ENCODE measurements around the gene SNX5. TPM values are rescaled to one million over a fixed set of nuclear protein-coding genes. Genes with fewer than 3 reads are reported as not detected.
A peak's percentile ranks its signal among the peaks of the same experiment; 100 is the strongest.

Gene SNX5
- total RNA-seq, 2 donors from 2014 or later, result 63.8 to 71.5 TPM

DNA sequence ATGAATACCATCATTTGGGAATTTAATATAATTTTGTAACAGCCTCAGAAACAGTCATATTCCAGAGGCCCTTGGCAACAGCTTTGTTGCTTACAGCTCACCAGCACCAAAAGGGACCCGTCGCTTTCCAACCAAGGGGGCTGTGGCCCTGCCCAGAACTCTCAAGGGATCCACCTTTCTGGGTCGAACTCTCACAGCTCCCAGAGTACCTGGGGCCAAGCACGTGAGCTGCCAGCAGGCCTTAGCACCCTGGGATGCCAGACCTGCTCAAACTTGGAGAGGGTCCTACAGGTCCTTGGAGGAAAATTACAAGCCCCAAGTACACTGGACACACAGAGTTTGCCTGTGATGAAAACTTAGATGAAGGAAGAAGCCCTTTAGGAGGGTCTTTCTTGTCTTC lies 66.6 kb downstream of the SNX5 start:
- Mint-ChIP-seq H3K36me3 (ENCODE audit: low read depth) (peaks cover 2% of the 10 kb centered on the region), H3K4me3 (no peak overlapping the region), H3K4me1 (peaks cover 8% of the 10 kb centered on the region), H3K27ac (peak overlapping the region; percentile 45), H3K27me3 (peaks cover 39% of the 10 kb centered on the region)
- ATAC-seq (no peak), DNase-seq (no peak)
- H3K9me3 ChIP-seq (ENCODE audit: control insufficient read depth, low read length, poor library complexity, severe bottlenecking), result no peaks in the 10 kb centered on the region

DNA sequence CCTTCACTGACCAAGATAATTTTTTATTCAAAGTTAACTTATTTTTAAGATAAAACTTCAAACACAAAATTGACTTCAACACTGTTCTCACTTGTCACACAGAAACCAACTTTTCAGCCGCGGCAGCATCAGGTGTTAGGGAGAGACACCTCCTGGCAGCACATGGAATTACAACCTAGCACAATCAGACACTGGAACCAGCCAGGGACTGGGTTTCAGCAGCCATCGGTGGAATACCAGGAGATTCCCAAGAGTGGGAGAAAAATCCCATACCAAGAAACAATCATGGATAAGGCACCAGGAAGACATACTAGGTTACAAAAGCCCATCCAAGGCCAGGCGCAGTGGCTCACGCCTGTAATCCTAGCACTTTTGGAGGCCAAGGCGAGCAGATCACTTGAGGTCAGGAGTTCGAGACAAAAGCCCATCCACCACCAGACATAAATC lies 70.0 kb downstream of the SNX5 start:
- ATAC-seq, result peak; percentile 76
- Mint-ChIP-seq H3K27me3 (peaks cover 57% of the 10 kb centered on the region), H3K27ac (no peak overlapping the region), H3K4me3 (no peak overlapping the region), H3K36me3 (ENCODE audit: low read depth) (no peaks in the 10 kb centered on the region), H3K4me1 (peaks cover 13% of the 10 kb centered on the region)
- DNase-seq, result peak; percentile 27 to 53 (median 33)
- H3K9me3 ChIP-seq (ENCODE audit: control insufficient read depth, low read length, poor library complexity, severe bottlenecking), result no peaks in the 10 kb centered on the region

DNA sequence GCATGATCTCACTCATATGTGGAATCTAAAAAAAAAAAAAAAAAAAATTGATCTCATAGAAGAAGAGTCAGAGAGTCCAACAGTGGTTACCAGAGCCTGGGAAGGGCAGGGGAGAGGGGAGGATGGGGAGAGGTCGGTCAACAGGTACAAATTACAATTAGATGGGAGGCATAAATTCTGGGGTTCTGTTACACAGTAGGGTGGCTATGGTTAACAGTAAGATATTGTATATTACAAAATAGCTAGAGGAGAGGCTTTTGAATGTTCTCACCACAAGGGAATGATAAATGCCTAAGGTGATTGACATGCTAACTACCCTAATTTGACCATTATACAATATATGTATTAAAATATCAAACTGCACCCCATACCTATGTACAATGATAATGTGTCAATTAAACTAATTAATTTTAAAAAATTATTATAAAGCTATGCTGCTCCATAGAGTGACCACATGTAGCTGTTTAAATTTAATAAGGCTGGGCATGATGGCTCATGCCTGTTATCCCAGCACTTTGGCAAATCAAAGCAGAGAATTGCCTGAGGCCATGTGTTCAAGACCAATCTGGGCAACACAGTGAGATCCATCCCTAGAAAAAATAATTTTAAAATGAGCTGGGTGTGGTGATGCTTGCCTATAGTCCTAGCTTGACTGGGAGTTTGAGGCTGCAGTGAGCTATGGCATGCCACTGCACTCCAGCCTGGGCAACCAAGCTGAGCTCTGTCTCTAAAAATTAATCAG lies 70.9 kb downstream of the SNX5 start:
- ATAC-seq, result no peak
- Mint-ChIP-seq H3K4me1 (peaks cover 9% of the 10 kb centered on the region), H3K4me3 (no peak overlapping the region), H3K27ac (no peak overlapping the region), H3K36me3 (ENCODE audit: low read depth) (no peaks in the 10 kb centered on the region), H3K27me3 (peaks cover 52% of the 10 kb centered on the region)
- H3K9me3 ChIP-seq (ENCODE audit: control insufficient read depth, low read length, poor library complexity, severe bottlenecking), result no peaks in the 10 kb centered on the region
- no peak for DNase-seq

DNA sequence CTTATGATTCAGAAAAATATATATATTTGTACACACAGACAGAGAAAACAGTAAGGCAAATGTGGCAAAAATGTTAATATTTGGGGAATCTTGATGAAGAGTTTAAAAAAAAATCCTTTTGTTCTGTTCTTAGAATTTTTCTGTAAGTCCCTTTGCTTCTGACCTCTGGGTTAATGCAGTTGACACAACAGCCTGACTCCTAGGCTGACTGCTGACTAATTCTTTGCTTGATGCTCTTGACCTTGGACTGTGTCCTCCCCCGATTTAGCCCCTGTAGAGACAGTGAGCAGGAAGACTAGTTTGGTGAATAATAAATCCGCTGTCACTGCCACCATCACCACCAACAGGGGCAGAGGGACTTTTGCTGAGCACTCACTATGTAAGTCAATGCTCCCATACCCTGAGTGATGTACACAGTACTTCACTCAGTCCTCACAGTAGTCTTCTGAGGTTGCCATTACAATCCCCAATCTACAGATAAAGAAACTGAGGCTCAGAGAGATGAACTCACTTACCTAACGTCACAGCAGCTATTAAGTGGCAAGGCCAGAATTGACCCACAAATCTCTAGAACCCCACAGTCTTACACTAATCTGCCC lies 71.7 kb downstream of the SNX5 start:
- no peak for ATAC-seq
- peaks cover 54% of the 10 kb centered on the region for H3K27me3 Mint-ChIP-seq
- H3K4me3 Mint-ChIP-seq, result no peak overlapping the region
- no peak overlapping the region for H3K27ac Mint-ChIP-seq
- H3K36me3 Mint-ChIP-seq (ENCODE audit: low read depth), result no peaks in the 10 kb centered on the region
- no peak for DNase-seq
- peaks cover 9% of the 10 kb centered on the region for H3K4me1 Mint-ChIP-seq
- H3K9me3 ChIP-seq (ENCODE audit: control insufficient read depth, low read length, poor library complexity, severe bottlenecking), result no peaks in the 10 kb centered on the region

DNA sequence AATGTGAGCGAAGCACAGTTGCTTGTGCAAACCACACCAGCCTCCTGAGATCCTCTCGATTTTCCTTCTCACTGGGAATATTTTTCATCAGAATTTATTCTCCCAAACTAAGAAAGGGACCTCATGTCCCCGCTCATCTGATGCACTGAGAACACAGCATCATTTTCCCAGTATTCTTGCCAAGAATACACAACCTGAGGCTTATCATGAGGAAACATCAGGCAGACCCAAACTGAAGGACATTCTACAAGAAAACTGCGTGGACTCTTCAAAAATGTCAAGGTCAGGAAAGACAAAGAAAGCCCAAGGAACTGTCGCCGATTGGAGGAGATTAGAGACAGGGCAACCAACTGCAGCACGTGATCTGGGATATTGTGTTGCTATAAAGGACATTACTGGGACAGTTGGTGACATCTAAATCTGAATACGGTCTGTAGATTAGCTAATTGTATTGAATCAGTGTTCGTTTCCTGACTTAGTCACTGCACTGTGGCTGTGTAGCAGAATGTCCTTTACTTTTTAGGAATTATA lies 72.3 kb downstream of the SNX5 start:
- Mint-ChIP-seq H3K4me3 (no peak overlapping the region), H3K4me1 (peaks cover 9% of the 10 kb centered on the region), H3K27ac (no peak overlapping the region), H3K36me3 (ENCODE audit: low read depth) (no peaks in the 10 kb centered on the region), H3K27me3 (peaks cover 55% of the 10 kb centered on the region)
- H3K9me3 ChIP-seq (ENCODE audit: control insufficient read depth, low read length, poor library complexity, severe bottlenecking), result no peaks in the 10 kb centered on the region
- no peak for ATAC-seq
- no peak for DNase-seq

DNA sequence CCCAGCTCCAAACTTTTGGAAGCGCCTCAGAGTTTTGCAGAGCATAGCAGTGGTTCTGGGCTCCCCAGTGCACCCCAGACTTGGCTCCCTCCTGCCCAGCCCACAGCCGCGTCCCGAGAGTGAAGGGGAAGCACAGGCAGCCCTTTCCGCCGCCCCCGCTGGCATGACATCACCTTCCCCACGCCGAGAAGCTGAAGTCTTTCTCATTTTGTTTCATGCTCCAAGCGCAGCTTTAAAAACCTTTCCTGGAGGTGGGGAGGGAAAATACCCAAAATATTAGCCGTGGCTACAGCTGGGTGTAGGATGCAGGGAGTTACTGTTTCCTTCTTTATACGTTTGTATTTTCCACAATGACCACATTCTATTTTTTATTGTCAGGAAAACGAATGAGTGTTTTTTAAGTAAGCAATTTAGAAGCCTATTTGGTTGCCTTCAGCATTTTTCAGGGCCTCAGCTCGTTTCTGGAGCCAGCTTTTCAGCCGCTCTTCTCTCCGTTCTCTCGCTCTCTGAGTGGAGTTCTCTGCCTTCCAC lies 72.9 kb downstream of the SNX5 start:
- peak; percentile 76 for ATAC-seq
- Mint-ChIP-seq H3K4me3 (peak overlapping the region; percentile 78), H3K27me3 (peaks cover 55% of the 10 kb centered on the region), H3K27ac (no peak overlapping the region), H3K4me1 (peaks cover 9% of the 10 kb centered on the region), H3K36me3 (ENCODE audit: low read depth) (no peaks in the 10 kb centered on the region)
- DNase-seq, result no peak
- H3K9me3 ChIP-seq (ENCODE audit: control insufficient read depth, low read length, poor library complexity, severe bottlenecking), result no peaks in the 10 kb centered on the region

DNA sequence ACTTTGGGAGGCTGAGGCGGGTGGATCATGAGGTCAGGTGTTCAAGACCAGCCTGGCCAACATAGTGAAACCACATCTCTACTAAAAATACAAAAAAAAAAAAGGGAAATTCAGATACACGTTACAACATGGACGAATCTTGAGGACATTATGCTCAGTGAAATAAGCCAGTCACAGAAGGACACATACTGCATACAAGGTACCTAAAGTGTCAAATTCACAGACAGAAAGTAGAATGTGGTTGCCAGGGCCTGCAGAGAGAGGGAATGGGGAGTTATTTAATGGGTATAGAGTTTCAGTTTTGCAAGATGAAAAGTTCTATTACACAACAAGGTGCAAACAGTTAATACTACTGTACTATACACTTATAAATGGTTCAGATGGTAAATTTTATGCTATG lies 75.1 kb downstream of the SNX5 start:
- no peak for ATAC-seq
- Mint-ChIP-seq H3K36me3 (ENCODE audit: low read depth) (no peaks in the 10 kb centered on the region), H3K4me3 (no peak overlapping the region), H3K27ac (peak overlapping the region; percentile 16), H3K27me3 (peaks cover 43% of the 10 kb centered on the region), H3K4me1 (peaks cover 9% of the 10 kb centered on the region)
- no peak for DNase-seq
- no peaks in the 10 kb centered on the region for H3K9me3 ChIP-seq (ENCODE audit: control insufficient read depth, low read length, poor library complexity, severe bottlenecking)

DNA sequence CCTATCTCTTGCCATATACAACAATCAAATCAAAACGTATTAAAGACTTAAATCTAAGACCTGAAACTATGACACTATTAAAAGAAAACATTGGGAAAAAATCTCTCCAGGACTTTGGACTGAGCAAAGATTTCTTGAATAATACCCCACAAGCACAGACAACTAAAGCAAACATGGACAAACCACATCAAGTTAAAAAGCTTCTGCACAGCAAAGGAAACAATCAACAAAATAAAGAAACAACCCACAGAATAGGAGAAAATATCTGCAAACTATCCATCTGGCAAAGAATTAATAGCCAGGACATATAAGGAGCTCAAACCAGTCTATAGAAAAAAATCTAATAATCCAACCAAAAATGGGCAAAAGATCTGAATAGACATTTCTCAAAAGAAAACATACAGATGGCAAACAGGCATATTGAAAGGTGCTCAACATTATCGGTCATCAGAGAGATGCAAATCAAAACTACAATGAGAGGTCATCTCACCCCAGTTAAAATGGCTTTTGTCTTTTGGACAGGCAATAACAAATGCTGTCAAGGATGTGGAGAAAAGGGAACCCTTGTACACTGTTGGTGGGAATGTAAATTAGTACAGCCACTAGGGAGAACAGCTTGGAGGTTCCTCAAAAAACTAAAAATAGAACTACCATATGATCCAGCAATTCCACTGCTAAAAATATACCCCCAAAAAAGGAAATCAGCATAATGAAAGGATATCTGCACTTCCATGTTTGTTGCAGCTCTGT lies 76.2 kb downstream of the SNX5 start:
- H3K4me1 Mint-ChIP-seq, result peaks cover 9% of the 10 kb centered on the region
- ATAC-seq, result no peak

More for the DNA sequence above, 76.2 kb downstream of the SNX5 start:
- Mint-ChIP-seq H3K4me3 (no peak overlapping the region), H3K27me3 (peaks cover 49% of the 10 kb centered on the region), H3K27ac (peak overlapping the region; percentile 4), H3K36me3 (ENCODE audit: low read depth) (no peaks in the 10 kb centered on the region)
- no peak for DNase-seq
- no peaks in the 10 kb centered on the region for H3K9me3 ChIP-seq (ENCODE audit: control insufficient read depth, low read length, poor library complexity, severe bottlenecking)

Other genes with a start within 250 kb of the SNX5 start
- 10 to 100 TPM; 10.6 to 10.9 TPM for gene MGME1, start 224 bp upstream of the SNX5 start, total RNA-seq
- not detected for gene OVOL2, start 89.1 kb upstream of the SNX5 start, total RNA-seq
- gene KAT14, start 169.1 kb upstream of the SNX5 start, total RNA-seq, result 10 to 100 TPM; 11.5 to 12.6 TPM
- gene PET117, start 169.1 kb upstream of the SNX5 start, total RNA-seq, result 10 to 100 TPM; 10.5 to 11.5 TPM

All from T-helper 17 cell (primary cell).